BLaER1 (cell line): ENCODE data around the gene ADORA2A.

Source experiments
- H3K27ac ChIP-seq: shearing (Covaris generic); formaldehyde crosslinking; 2 replicates; pipeline ENCODE4 v1.8.1; 2022
- H3K27me3 ChIP-seq: shearing (Covaris generic); formaldehyde crosslinking; 2 replicates; pipeline ENCODE4 v1.8.1; 2022
- H3K36me3 ChIP-seq: shearing (Covaris generic); formaldehyde crosslinking; 2 replicates; pipeline ENCODE4 v1.8.1; 2022
- H3K4me1 ChIP-seq: shearing (Covaris generic); formaldehyde crosslinking; 2 replicates; pipeline ENCODE4 v1.8.1; 2022
- H3K4me2 ChIP-seq: shearing (Covaris generic); formaldehyde crosslinking; 2 replicates; pipeline ENCODE4 v1.8.1; 2022
- H3K4me3 ChIP-seq: shearing (Covaris generic); formaldehyde crosslinking; 2 replicates; pipeline ENCODE4 v1.8.1; 2022
- H3K9ac ChIP-seq: shearing (Covaris generic); formaldehyde crosslinking; 2 replicates; pipeline ENCODE4 v1.8.1; 2022
- H3K9me3 ChIP-seq: shearing (Covaris generic); formaldehyde crosslinking; 2 replicates; pipeline ENCODE4 v1.8.1; 2022
- H4K20me1 ChIP-seq: shearing (Covaris generic); formaldehyde crosslinking; 2 replicates; pipeline ENCODE4 v1.8.1; 2022
- Cebpa-rat ChIP-seq: shearing (Covaris generic); IDR thresholded peaks from 2 replicates; pipeline ENCODE4 v1.8.1; 2022

ADORA2A gene

GRCh38 chr22:24427500-24428164 lies at the start of gene ADORA2A:
Gene ADORA2A (plus strand): TSS chr22:24427599. CDS start chr22:24433405, 5,806 bp downstream.
- Histone ChIP-seq H3K27ac (peak within 1 kb of the TSS; percentile 94), H4K20me1 (no peaks in the 10 kb centered on the region), H3K9ac (peak within 1 kb of the TSS; percentile 79), H3K4me1 (peaks cover 74% of the 10 kb centered on the region), H3K9me3 (no peaks in the 10 kb centered on the region; the same call in 1 of the 2 replicates), H3K4me2 (peak within 1 kb of the TSS; percentile 98), H3K4me3 (peak within 1 kb of the TSS; percentile 51), H3K27me3 (peaks cover 14% of the 10 kb centered on the region), H3K36me3 (no peaks in the 10 kb centered on the region)
- no peak for TF ChIP-seq Cebpa-rat

- Histone ChIP-seq H3K4me3 (no peak overlapping the region), H3K27me3 (no peaks in the 10 kb centered on the region), H3K4me2 (no peak overlapping the region), H3K4me1 (peaks cover 10% of the 10 kb centered on the region; the same call in 1 of the 2 replicates), H3K27ac (no peak overlapping the region), H3K9ac (no peak overlapping the region), H3K36me3 (peaks cover 72% of the 10 kb centered on the region), H4K20me1 (no peaks in the 10 kb centered on the region), H3K9me3 (0 out of 2 replicates have a peak, but pooled peaks cover 6% of the 10 kb centered on the region)
- no peak for TF ChIP-seq Cebpa-rat
Observed at GRCh38 chr22:24379536-24379935, 47.9 kb upstream of the ADORA2A start.

DNA sequence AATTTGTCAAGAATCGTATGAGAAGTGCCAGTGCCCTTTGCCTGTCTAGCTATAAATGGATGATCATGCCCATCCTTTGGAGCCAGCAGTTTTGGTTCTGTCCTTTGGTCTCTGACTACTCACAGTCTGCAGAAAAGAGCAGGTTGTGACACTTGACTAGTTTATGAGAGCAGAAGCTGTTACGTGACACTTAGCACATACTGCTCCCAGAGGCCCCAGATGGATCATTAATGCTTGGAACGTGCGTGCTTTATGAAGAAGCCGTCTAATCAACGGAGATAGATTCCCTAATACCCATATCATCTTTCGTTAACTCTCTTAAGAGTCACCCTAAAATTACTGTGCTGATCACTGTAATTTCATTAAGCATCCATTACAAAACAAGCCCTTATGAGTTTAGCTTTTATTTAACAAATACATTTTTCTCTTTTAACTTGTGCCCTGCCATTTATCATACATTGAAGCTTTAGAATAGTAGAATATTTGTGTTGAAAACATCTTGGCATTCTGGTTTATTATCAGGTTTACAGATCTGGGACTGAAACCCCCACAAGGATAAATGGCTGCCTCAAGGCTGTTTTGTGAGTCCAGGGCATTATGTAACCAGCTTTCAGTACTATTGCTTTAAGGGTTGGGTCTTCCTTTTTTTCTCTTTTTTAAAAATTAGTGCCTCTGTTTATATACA lies 47.0 kb upstream of the ADORA2A start:
- H3K4me2 ChIP-seq = no peak overlapping the region
- peaks cover 10% of the 10 kb centered on the region; the same call in 1 of the 2 replicates for H3K4me1 ChIP-seq
- TF ChIP-seq Cebpa-rat = no peak
- no peaks in the 10 kb centered on the region for H3K27me3 ChIP-seq
- no peak overlapping the region for H3K27ac ChIP-seq
- H3K4me3 ChIP-seq = no peak overlapping the region
- H3K9ac ChIP-seq = no peak overlapping the region
- H3K9me3 ChIP-seq = 0 out of 2 replicates have a peak, but pooled peaks cover 2% of the 10 kb centered on the region
- H4K20me1 ChIP-seq = no peaks in the 10 kb centered on the region
- H3K36me3 ChIP-seq = peaks cover 68% of the 10 kb centered on the region

GRCh38 chr22:24380905-24381230 lies 46.5 kb upstream of the ADORA2A start:
- Histone ChIP-seq H3K27ac (no peak overlapping the region), H3K36me3 (peaks cover 67% of the 10 kb centered on the region), H3K9ac (no peak overlapping the region), H3K9me3 (no peaks in the 10 kb centered on the region), H3K27me3 (no peaks in the 10 kb centered on the region), H3K4me1 (peaks cover 10% of the 10 kb centered on the region; the same call in 1 of the 2 replicates), H3K4me2 (no peak overlapping the region), H3K4me3 (no peak overlapping the region), H4K20me1 (no peaks in the 10 kb centered on the region)
- TF ChIP-seq Cebpa-rat = no peak

DNA sequence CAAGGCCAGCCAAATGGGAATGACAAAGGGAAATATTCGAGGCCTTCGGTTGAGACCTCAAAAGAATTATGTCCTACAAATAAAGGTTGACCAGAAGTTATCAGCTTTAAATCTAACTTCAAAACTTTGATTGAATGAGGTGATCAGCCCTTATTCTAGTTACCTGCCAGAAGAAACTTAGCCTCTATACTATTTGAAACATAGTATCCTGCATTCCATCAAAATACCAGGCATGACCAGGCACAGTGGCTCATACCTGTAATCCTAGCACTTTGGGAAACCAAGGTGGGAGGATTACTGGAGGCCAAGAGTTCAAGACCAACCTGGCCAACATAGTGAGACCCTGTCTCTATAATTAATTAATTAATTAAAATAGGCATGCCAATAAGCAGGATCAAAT lies 44.3 kb upstream of the ADORA2A start:
- TF ChIP-seq Cebpa-rat = no peak
- Histone ChIP-seq H3K27me3 (no peaks in the 10 kb centered on the region), H3K4me2 (no peak overlapping the region), H3K4me3 (no peak overlapping the region), H4K20me1 (no peaks in the 10 kb centered on the region), H3K36me3 (peaks cover 52% of the 10 kb centered on the region), H3K9me3 (no peaks in the 10 kb centered on the region), H3K9ac (no peak overlapping the region), H3K27ac (no peak overlapping the region), H3K4me1 (peaks cover 10% of the 10 kb centered on the region; the same call in 1 of the 2 replicates)

DNA sequence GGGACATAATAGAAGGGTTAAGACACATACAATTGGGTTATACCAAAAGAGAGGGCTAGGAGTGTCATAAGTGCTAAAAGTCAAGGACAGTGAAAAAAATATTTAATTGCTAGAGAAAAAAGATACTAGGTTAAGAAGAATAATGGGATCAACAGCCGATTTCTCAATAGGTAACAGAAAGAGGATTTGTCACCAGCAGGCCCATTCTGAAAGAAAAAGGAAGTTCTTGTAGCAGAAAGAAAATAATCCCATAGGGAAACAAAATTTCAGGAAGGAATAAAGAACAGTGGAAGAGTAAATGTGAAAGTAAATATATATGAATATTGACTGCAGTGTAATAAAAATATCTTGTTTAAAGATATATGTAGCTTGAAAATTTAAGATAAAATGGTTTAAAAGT lies 43.3 kb upstream of the ADORA2A start:
- Histone ChIP-seq H3K4me1 (peaks cover 8% of the 10 kb centered on the region; the same call in 1 of the 2 replicates), H3K36me3 (peaks cover 42% of the 10 kb centered on the region), H3K27me3 (no peaks in the 10 kb centered on the region), H3K4me2 (no peak overlapping the region), H4K20me1 (no peaks in the 10 kb centered on the region), H3K9ac (no peak overlapping the region), H3K27ac (no peak overlapping the region), H3K9me3 (no peaks in the 10 kb centered on the region), H3K4me3 (no peak overlapping the region)
- TF ChIP-seq Cebpa-rat = no peak

DNA sequence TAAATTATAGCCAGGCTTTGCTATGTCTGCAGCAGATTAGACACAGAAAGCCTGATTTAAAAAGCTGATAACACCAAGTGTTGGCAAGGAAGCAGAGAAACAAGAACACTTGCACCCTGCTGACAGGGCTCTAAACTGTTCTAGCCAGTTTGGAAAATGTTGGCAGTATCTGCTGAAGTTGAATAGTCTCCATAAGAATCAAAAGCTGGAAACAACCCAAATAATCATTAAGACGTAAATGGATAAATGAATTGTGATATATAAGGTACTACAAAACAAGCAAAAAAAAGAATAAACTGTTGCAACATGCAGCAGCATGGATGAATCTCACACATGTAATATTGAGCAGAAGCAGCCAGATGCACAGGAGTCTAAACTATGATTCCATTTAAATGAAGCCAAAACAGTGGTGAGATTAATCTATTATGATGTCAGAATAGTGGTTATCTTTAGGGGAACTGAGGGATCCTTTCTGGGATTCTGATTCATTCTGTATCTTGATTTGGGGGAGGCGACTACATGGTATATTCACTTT lies 40.4 kb upstream of the ADORA2A start:
- peaks cover 37% of the 10 kb centered on the region for H3K36me3 ChIP-seq
- peaks cover 12% of the 10 kb centered on the region; the same call in 1 of the 2 replicates for H3K4me1 ChIP-seq
- no peaks in the 10 kb centered on the region for H3K9me3 ChIP-seq
- peaks cover 9% of the 10 kb centered on the region; the same call in 1 of the 2 replicates for H4K20me1 ChIP-seq
- H3K27me3 ChIP-seq = no peaks in the 10 kb centered on the region
- no peak overlapping the region for H3K27ac ChIP-seq
- no peak for TF ChIP-seq Cebpa-rat
- H3K4me2 ChIP-seq = no peak overlapping the region
- H3K4me3 ChIP-seq = no peak overlapping the region
- no peak overlapping the region for H3K9ac ChIP-seq

- Histone ChIP-seq H4K20me1 (peaks cover 18% of the 10 kb centered on the region; the same call in 1 of the 2 replicates), H3K27ac (no peak overlapping the region)
Observed at GRCh38 chr22:24389680-24390079, 37.7 kb upstream of the ADORA2A start.

DNA sequence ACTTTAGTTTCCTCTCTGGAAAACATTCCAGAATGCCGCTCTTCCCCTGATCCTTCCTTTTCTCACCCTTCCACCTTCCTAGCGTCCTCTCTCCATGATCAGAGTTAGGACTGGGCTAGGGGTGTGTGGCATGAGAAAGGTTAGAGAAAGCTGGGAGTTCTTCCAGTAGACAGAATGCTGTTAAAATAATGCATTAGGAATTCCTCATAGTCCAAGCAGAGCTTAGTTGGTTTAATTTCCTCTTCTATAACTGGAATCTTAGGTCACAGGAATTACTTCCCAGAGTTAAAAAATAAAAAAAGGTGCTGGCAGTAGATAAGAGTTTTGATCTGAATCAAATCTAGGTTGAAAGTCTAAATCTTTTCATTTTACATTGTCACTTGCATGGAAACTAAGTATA lies 37.2 kb upstream of the ADORA2A start:
- Histone ChIP-seq H3K4me1 (peaks cover 12% of the 10 kb centered on the region; the same call in 1 of the 2 replicates), H3K27ac (no peak overlapping the region), H3K9ac (no peak overlapping the region), H4K20me1 (peaks cover 18% of the 10 kb centered on the region; the same call in 1 of the 2 replicates), H3K27me3 (no peaks in the 10 kb centered on the region), H3K4me2 (no peak overlapping the region), H3K36me3 (peaks cover 56% of the 10 kb centered on the region), H3K4me3 (no peak overlapping the region), H3K9me3 (no peaks in the 10 kb centered on the region)
- TF ChIP-seq Cebpa-rat = no peak

More at GRCh38 chr22:24389680-24390079, 37.7 kb upstream of the ADORA2A start:
- H3K27me3 ChIP-seq = no peaks in the 10 kb centered on the region
- H3K4me1 ChIP-seq = peaks cover 12% of the 10 kb centered on the region; the same call in 1 of the 2 replicates
- H3K36me3 ChIP-seq = peaks cover 51% of the 10 kb centered on the region
- H3K4me3 ChIP-seq = no peak overlapping the region
- H3K4me2 ChIP-seq = peak overlapping the region; percentile 13; the same call in 1 of the 2 replicates
- TF ChIP-seq Cebpa-rat = no peak
- H3K9me3 ChIP-seq = no peaks in the 10 kb centered on the region
- no peak overlapping the region for H3K9ac ChIP-seq

GRCh38 chr22:24390576-24390975 lies 36.8 kb upstream of the ADORA2A start:
- Histone ChIP-seq H3K4me2 (no peak overlapping the region), H3K4me1 (peaks cover 12% of the 10 kb centered on the region; the same call in 1 of the 2 replicates), H3K4me3 (no peak overlapping the region), H3K27ac (no peak overlapping the region), H3K27me3 (no peaks in the 10 kb centered on the region), H3K9me3 (no peaks in the 10 kb centered on the region), H3K36me3 (peaks cover 57% of the 10 kb centered on the region), H4K20me1 (peaks cover 18% of the 10 kb centered on the region; the same call in 1 of the 2 replicates), H3K9ac (no peak overlapping the region)
- TF ChIP-seq Cebpa-rat = no peak
